HG03135 (cell line): ENCODE measurements around the gene TNFSF15.

Experiments
- ATAC-seq: cut with Tn5 transposase; IDR thresholded peaks from one replicate; pipeline ENCODE4 v1.9.1; 2021; ENCODE audit warnings: mild to moderate bottlenecking, moderate library complexity; ENCODE audit not compliant: unreplicated experiment

Gene TNFSF15

DNA sequence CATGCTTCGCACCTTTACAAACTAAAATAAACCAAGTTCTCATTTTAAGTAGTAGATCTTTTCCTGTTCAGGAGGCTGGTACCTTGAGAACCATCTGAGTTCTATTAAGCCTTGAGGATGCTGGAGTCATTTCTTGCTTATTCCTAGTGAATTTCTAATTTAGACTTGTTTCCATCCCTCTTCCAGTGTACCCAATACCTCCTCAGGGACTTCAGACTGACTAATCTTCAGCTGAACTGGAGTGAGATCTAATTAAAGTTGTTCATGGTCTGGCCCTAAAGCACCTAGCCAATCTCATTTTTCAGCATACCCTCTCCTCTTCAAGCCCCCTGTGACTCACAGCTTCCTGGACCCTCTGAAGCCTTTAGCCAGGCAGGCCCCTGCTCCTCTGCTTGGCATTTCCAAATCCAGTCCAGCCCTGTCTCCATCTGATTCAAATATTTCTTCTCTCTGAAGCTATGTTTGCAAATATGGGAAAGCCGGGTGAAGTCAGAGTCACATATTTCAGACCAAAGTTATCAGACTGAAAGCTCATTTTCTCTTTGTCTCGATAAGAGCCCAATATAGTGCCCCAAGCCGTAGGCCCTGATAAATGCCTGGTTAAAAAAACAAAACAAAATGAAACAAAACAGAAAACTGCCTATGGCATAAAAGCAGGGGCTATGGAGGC, 19.4 kb upstream of the TNFSF15 start:
- ATAC-seq = no peak

DNA sequence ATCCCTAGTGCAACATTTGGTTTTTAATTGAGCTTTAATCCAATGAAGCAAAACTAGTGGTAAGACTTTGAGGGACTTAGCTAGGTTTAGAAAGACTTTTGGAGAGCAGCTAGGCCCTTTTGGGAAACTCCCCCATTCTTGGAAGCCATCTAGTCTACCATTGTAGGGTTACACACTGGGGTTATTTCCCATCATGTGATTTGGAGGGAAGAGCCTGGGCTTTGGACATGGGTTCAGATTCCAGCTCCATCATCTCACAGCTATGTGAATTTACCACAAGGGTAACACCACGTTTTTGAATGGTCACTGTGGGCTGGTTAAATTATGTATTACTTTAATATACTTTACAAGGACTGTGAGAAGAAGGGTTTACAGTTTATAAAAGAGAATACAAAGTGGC, 18.3 kb upstream of the TNFSF15 start:
- no peak for ATAC-seq

GRCh38 chr9:114823441-114823840, 17.6 kb upstream of the TNFSF15 start:
- ATAC-seq = no peak

GRCh38 chr9:114822708-114823107, 16.9 kb upstream of the TNFSF15 start:
- ATAC-seq = no peak

- ATAC-seq = no peak
These were observed 15.1 kb upstream of the TNFSF15 start for GRCh38 chr9:114820776-114821501.

GRCh38 chr9:114818178-114818577, 12.3 kb upstream of the TNFSF15 start:
- no peak for ATAC-seq

- no peak for ATAC-seq
These were observed 8.0 kb upstream of the TNFSF15 start for GRCh38 chr9:114813717-114814418.

DNA sequence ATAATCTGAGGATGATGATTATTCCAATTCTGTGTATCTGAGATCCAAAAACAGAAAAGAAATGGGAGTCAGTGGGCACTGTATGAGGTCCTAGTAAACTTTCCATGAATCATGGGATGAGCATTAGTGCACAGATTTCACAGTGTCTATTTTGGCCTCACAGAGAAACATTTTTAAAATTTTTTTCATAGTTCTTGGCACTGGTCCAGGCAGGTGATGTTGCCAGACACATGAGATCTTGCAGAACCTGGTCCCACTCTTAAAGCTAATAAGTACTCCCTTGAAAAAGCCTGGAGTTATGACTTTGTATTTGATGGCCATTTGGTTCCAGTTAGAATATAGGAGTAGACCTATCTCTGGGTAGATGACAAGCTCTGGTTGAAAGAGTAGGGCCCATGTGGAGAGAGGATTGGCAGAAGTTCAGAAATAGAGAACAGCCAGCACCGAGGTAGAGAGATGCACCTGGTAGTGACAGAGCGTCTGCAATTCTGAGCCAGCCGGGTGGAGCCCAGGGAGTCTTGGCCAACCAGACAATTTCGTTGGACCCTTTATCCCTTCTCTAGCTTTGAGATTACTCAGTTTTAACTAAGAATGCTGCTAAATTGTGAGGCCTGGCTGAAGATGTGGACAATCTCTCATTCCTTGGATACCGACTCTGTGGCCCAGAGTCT, 6.3 kb upstream of the TNFSF15 start:
- ATAC-seq = no peak

DNA sequence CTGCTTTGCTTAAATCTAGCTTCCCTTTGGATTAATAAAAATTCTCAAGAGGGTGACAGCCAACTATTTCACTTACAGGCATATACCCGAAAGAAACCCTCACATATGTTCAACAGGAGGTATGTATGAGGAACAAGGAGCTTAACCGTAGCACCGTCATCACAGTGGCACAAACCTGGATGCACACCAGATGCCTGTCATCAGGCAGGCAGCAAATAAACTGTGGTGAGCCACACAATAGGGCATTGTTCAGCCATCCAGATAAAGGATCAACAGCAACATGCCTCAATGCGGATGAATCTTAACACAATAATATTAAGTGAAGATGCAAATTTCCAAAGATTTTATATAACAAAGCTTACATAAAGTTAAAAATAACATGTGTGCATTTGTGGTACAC, 5.5 kb upstream of the TNFSF15 start:
- ATAC-seq = no peak

- ATAC-seq = no peak
These were observed 4.8 kb upstream of the TNFSF15 start for GRCh38 chr9:114810614-114811013.

DNA sequence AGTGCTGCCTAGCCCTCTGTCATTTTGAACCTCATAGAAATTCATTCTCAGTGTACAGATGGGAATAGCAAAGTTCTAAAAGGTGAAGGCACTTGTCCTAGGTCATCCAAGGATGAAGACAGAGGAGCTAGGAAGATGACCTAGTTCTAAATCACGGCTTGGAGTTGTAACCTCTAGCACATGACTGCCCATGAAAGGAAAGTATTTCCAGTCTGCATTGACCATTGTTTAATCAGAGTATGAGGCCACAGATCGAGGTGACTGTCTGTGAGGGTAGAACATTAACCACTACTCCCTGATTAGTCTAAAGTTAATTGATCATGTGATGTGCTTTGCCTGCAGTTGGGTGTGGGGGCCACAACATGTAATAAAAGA, 674 bp upstream of the TNFSF15 start:
- peak; percentile 54 for ATAC-seq

DNA sequence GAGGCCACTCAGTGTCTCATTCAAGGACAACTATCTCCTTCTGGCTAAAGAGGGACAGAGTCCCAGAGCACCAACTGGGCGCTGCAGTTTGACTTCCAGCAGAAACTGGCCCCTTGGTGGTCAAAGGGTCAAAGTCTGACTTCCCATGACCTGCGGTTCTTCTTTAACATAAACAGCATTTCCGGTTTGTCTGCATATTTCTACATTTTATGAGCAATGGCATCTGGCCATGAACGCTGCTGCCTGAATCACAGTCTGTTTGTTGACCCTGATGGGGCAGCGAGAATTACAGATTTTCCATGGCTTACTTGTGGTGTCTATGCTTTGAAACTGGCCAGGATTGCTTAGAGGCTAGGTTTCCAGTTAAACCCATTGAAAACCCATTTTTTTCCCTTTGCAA, 1.3 kb downstream of the TNFSF15 start:
- ATAC-seq = no peak

GRCh38 chr9:114803479-114804265, 2.2 kb downstream of the TNFSF15 start:
- ATAC-seq = no peak

DNA sequence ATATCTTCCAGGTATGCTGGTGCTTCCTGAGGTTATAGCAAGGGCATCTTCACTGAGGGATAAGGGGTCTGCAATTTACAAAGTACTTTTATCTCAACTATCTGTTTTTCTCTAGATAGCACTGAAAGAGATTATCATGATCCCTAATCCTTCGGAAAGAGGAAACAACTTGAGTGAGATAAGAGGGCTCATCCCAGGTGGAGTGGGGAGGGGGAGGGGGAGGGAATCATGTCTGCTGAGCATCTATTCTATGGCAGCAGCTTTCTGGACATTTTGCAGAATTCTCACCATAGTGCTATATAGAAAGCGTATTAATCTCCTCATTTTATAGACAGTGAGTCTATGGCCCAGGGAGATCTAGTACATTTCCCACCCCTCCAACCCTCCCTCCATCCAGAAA, 5.9 kb downstream of the TNFSF15 start:
- ATAC-seq = no peak

- no peak for ATAC-seq
These were observed 6.4 kb downstream of the TNFSF15 start for GRCh38 chr9:114799441-114799840.

- ATAC-seq = no peak
These were observed 6.9 kb downstream of the TNFSF15 start for GRCh38 chr9:114798780-114799427.

DNA sequence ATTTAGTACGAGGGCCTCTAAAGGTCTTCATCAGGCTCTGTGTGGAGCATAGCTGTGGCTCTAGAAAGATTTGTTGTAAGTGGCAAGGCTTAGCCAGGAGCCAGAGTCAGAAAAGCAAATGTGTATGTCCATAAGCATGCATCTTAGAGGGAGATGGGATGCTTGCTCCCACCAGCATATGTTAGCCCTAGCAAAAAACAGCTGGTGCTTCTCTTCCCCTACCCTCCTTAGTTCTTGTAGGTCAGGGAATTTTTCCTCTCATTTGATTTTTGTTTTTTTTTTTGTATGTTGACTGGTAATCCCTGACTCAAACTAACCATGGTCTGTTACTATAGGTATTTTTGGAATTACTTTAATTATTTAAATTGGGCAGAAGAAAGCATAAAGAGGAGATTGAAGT, 7.7 kb downstream of the TNFSF15 start:
- ATAC-seq = no peak

- ATAC-seq = no peak
These were observed 13.4 kb downstream of the TNFSF15 start for GRCh38 chr9:114792396-114792795.

GRCh38 chr9:114791736-114792135, 14.1 kb downstream of the TNFSF15 start:
- no peak for ATAC-seq

DNA sequence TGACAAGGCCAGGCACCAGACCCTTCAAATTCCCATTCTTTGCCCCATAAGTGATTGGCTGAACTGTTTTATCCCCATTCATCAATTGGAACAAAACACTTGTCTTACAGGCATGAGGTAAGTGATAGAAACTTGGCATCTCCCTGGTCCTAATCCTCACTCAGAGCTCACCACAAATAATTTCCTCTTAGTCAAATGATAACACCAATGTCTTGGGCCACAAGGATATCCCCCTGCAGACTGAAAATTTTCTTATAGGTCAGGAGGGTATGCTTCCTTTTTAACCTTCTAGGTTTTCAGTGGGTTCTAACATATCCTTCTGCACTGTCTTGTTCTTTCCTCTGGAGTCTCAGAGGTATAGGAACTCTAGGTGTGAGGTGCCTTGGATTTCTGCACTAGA, 14.5 kb downstream of the TNFSF15 start:
- ATAC-seq = no peak
